Loucy (cell line): ENCODE measurements around the gene C1QTNF5.

Experiments
- EZH2phosphoT487 ChIP-seq: fragments of 200-600 bp; IDR thresholded peaks from 2 replicates; pipeline ENCODE4 v1.6.1; 2018; ENCODE audit warnings: antibody characterized with exemption, mild to moderate bottlenecking, moderate library complexity, borderline replicate concordance
- TF ChIP-seq, protein P1 (sequence below): fragments of 200-600 bp; sonication (generic); conservative IDR thresholded peaks from 2 replicates; pipeline ENCODE4 v1.5.1; 2014; ENCODE audit warnings: mild to moderate bottlenecking, antibody characterized with exemption, low read length

DNA sequence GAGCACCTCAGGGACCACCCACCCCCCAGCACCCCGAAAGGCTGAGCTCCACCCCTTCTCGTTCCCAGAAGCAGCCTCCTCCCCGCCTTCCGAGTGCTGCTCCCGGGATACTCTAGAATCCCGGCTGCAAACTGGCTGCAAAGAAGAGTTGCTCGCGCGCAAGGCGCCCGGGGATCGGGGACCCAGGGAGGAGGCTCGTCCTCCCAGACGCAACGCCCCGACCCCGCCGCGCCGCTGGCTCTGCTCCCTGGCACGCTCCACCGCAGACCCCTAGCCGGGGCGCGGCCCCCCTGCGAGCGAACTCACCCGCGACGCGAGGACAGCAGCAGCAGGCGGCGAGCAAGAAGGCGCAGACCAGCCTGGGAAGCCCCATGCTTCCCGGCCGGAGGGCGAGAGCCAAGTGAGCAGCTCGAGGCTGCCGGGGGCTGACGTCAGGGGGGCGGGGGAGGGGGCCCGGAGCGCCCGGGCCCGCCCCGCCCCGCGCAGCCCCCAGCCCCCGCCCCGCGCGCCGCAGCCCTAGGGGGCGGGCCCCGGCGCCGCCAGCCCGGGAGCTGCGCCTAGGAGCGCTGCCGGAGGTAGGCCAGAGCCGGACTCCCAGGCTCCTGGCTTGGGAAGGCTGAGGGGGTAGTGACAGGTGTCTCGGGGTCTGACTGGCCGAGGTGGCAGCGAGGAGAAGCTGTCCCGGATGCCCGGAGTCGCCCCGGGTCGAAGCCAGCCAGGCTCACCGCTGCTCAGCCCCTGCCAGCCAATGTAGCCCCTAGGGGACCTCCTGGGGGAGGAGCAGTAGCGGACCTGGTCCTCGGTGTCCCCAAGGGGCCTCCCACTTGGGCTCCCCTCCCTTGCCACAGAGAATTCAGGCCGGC is 23.7 kb downstream of the C1QTNF5 start, which contains the start of gene MCAM:
- TF ChIP-seq, protein P1, sequence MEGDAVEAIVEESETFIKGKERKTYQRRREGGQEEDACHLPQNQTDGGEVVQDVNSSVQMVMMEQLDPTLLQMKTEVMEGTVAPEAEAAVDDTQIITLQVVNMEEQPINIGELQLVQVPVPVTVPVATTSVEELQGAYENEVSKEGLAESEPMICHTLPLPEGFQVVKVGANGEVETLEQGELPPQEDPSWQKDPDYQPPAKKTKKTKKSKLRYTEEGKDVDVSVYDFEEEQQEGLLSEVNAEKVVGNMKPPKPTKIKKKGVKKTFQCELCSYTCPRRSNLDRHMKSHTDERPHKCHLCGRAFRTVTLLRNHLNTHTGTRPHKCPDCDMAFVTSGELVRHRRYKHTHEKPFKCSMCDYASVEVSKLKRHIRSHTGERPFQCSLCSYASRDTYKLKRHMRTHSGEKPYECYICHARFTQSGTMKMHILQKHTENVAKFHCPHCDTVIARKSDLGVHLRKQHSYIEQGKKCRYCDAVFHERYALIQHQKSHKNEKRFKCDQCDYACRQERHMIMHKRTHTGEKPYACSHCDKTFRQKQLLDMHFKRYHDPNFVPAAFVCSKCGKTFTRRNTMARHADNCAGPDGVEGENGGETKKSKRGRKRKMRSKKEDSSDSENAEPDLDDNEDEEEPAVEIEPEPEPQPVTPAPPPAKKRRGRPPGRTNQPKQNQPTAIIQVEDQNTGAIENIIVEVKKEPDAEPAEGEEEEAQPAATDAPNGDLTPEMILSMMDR, result no peak
- TF ChIP-seq EZH2phosphoT487, result no peak
